HG03460 (cell line): ENCODE measurements around the gene CFTR.
"Not testable (repeated sequence)": the region's sequence is repeated elsewhere in the genome, so short reads cannot be mapped to it uniquely, and the experiment has no call there.

ENCODE experiments used
- ATAC-seq: cut with Tn5 transposase; IDR thresholded peaks from one replicate; pipeline ENCODE4 v1.9.1; 2021; ENCODE audit not compliant: unreplicated experiment

CFTR gene

DNA sequence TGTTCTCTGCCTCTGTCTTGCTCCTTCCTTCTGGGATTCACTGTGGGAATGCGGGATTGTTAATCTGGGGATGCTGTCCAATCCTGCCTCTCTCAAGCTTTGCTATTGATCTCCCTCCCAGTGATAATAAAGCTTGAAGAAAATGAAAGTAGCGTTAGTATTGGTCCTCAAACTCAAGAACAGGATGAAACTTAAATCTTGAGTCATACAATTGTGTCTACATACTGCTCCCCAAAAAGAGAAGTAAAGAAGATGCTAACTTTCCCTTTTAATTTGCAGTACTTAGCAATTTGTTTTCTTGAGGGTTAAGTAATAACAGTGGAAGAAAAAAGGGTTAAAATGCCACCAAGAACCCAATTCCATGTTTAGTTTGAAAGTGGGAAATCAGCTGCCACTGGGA lies 13.6 kb downstream of the CFTR start:
- no peak for ATAC-seq

DNA sequence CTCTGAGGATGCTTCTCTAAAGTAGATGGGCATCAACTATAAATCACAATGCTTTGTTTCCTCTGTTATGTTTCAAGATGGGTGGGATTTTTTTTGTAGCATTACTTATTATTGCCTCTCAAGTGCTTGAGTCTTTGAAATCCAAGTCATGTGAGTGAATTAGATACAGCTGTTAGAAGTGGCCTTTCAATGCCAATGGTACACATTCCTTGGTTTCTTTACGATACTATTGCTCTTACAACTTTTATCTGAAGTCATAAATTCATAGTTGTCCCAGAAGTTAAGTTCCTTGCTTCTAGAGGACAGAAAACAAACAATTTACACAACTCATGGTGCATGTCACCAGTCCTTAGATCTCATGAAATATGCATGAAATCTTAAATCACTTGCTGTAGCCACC lies 15.5 kb downstream of the CFTR start:
- ATAC-seq = no peak

DNA sequence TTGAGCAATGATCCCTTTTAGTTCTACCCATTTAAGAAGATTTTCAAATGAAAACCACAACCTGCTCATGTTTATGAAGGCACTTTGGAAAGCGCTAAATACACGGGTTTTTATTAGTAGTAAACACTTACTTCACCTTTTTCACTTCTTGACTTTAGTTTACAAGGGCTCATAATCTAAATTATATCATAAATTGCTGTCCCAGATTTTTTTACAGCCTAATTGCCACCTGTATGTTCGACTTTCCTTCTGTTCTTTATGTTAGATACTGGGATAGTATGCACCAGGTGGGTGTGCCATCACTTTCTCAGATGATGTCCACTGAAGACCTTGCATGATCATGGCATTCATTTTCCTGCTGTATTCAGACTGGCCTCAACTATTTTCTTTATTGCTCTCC lies 22.5 kb downstream of the CFTR start:
- no peak for ATAC-seq

DNA sequence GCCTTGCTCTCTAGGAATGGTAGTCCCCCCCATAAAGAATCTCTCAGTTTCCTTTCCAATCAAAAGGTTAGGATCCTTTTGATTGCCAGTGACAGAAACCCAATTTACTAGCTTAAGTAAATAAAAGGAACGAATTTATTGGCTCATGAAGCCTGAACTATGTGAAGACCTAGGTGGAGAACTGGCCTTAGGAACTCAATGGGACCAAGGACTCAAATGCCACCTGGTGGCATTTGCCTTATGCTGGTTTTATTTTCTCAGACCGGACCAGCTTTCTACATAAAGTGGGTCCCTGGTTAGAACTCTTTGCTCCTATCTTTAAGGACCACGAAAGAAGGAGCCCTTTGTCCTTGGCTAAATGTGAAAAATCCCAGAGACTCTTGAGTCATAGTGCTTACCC lies 25.4 kb downstream of the CFTR start:
- ATAC-seq = no peak

DNA sequence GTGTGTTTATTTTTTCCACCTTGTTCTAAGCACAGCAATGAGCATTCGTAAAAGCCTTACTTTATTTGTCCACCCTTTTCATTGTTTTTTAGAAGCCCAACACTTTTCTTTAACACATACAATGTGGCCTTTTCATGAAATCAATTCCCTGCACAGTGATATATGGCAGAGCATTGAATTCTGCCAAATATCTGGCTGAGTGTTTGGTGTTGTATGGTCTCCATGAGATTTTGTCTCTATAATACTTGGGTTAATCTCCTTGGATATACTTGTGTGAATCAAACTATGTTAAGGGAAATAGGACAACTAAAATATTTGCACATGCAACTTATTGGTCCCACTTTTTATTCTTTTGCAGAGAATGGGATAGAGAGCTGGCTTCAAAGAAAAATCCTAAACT lies 28.9 kb downstream of the CFTR start:
- no peak for ATAC-seq

DNA sequence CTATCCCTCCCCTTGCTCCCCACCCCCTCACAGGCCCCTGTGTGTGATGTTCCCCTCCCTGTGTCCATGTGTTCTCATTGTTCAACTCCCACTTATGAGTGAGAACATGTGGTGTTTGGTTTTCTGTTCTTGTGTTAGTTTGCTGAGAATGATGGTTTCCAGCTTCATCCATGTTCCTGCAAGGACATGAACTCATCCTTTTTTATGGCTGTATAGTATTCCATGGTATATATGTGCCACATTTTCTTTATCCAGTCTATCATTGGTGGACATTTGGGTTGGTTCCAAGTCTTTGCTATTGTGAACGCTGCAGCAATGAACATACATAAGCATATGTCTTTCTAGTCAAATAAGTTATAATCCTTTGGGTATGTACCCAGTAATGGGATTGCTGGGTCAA lies 37.4 kb downstream of the CFTR start:
- not testable (repeated sequence) for ATAC-seq

DNA sequence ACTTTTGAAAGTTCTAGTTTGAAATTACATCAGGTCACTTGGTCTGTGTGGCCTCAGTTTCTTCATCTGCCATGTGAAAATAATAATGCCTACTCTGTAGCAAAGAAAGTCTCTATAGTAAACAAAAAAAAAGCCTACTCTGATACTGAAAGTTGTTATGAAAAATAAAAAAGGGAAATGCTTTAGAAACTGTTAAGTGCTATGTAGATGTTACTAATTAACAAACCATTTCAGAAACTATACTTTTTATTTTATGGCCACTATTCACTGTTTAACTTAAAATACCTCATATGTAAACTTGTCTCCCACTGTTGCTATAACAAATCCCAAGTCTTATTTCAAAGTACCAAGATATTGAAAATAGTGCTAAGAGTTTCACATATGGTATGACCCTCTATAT lies 50.6 kb downstream of the CFTR start:
- ATAC-seq = no peak

DNA sequence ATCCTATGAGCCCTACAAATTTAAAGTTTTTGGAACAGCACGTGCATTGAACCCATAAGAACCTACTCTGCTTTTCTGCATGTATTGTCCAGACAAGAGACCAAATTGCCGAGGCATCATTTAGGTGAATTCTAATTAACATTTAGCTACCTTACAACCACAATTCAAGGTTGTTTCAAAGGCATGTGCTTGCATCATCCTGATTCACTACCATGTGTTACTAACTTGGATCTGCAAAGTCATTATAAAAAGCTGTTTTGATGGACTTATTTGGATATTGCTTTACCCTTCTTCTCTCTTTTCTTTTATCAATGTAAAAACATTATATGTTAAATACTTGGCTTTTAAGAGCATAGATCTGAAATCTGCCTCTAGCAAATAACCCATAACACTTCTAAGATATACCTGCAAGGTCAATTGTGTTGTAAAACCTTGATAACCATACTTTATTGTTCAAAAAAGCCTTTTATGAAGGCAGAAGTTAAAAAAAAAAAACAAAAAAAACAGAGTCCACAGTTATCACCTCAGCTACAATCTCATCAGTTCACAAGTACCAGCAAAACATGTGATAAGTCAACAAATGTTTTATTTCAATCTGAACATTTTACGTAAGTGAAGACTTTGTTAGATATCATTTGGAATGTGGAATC lies 51.9 kb downstream of the CFTR start:
- ATAC-seq = no peak

DNA sequence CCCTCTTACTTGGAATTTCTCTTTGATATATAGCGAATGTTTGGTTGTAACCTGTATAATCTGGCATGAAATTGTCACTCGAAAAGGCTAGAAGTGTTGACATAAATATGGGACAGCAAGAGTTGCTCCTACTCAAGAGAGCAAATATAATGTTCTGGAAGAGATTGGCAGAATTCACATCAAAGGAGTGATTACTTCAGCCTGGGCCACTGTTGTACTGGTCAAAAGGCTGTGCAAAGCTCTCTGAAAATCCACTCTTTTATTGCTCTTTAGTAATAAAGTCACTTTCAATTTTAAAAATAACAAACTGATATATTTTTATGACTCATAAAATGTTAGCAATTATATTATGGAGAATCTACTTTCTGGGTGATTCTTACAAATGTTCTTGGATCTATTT lies 58.2 kb downstream of the CFTR start:
- no peak for ATAC-seq

DNA sequence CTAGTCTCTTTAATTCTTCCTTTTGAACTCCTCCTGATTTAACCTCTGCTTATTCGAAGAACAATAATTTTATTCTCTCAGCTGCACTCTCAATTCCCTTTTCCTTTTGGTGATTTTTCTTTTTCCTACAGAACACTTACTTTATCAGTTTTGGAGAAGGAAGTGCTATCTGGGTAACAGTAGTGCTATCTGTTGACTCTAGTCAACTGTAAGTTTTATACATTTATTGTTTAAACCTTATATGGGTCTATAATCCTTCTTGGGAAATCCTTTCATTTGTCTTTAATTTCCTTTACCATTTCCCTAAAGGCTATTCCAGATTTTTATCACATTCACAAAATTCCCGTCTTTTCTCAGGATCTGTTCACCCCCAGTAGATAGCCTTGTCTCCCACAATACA lies 64.2 kb downstream of the CFTR start:
- ATAC-seq = no peak

DNA sequence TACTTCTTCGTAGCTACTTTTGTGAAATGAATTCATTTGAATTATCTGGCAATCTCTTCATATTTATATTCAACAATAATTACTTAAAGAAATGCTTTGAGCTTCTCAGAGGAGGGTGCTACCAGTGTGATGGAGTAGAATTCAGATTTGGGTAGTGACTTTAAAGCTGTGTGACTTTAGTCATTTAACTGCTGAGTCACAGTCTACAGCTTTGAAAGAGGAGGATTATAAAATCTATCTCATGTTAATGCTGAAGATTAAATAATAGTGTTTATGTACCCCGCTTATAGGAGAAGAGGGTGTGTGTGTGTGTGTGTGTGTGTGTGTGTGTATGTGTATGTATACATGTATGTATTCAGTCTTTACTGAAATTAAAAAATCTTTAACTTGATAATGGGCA lies 68.2 kb downstream of the CFTR start:
- no peak for ATAC-seq

DNA sequence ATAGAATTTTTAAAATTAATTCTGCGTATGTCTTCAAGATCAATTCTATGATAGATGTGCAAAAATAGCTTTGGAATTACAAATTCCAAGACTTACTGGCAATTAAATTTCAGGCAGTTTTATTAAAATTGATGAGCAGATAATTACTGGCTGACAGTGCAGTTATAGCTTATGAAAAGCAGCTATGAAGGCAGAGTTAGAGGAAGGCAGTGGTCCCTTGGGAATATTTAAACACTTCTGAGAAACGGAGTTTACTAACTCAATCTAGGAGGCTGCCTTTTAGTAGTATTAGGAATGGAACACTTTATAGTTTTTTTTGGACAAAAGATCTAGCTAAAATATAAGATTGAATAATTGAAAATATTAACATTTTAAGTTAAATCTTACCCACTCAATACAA lies 70.8 kb downstream of the CFTR start:
- ATAC-seq = no peak

DNA sequence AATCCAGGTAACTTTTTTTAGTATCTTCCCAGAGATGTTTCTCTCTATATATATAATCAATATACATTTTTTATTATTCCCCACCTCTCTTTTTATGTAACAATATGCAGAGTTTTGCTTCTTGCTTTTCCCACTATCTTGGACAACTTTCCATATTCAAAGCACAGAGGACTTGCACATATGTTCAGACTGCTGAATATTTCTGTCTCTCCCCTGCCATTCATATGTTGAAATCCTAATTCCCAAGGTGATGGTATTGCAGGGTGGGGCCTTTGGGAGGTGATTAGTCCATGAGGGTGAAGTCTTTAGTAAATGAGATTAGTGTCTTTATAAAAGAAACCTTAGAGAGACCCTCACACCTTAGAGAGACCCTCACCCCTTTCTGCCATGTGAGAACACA lies 72.8 kb downstream of the CFTR start:
- no peak for ATAC-seq

DNA sequence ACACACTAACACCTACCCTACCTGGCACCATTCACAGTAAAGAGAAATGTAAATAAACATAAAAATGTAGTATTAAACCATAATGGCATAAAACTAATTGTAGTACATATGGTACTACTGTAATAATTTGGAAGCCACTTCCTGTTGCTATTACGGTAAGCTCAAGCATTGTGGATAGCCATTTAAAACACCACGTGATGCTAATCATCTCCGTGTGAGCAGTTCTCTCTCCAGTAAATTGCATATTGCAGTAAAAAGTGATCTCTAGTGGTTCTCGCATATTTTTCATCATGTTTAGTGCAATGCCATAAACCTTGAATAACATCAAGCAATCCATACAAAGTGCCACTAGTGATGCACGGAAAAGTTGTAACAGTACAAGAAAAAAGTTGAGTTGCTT lies 75.4 kb downstream of the CFTR start:
- ATAC-seq = no peak

DNA sequence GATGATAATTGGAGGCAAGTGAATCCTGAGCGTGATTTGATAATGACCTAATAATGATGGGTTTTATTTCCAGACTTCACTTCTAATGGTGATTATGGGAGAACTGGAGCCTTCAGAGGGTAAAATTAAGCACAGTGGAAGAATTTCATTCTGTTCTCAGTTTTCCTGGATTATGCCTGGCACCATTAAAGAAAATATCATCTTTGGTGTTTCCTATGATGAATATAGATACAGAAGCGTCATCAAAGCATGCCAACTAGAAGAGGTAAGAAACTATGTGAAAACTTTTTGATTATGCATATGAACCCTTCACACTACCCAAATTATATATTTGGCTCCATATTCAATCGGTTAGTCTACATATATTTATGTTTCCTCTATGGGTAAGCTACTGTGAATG lies 79.6 kb downstream of the CFTR start:
- no peak for ATAC-seq

DNA sequence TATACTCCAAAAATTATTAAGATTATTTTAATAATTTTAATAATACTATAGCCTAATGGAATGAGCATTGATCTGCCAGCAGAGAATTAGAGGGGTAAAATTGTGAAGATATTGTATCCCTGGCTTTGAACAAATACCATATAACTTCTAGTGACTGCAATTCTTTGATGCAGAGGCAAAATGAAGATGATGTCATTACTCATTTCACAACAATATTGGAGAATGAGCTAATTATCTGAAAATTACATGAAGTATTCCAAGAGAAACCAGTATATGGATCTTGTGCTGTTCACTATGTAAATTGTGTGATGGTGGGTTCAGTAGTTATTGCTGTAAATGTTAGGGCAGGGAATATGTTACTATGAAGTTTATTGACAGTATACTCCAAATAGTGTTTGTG lies 80.2 kb downstream of the CFTR start:
- no peak for ATAC-seq

DNA sequence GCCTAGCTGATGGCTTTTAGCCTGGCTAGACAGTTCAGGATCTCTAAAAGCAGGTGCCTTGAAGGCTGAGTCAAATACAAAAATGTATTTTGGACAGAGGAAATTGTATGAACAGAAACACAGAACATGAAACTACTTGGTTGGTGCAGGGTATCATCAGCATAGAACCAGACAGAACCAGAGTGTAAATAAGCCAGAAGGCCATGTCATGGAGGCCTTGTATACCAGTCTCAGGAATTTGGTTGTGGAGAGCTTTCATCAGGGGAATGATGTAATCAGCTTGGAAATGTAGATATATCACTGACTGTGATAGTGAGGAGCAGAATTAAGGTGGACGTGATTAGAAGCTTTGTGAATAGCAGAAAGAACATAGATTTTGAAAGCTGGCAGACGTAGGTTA lies 82.9 kb downstream of the CFTR start:
- ATAC-seq = no peak

DNA sequence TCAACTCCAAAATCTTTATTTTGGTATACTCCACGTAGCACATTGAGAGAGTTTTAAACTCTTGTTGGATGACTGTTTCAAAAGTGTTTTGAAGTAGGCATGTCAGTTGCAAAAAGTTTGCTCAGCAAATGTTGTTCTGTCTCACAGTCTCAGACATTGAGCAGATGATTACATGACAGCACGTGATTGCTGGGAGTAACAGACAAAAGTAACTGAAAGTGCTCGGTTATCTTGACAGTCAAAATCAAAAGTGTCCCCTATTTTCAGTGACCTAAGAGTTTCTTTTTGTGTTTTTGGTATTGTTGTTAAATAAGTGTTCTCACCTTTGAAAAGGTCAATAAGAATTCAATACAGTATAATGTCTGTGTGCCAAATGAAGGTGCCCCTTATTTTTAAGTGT lies 84.3 kb downstream of the CFTR start:
- no peak for ATAC-seq

DNA sequence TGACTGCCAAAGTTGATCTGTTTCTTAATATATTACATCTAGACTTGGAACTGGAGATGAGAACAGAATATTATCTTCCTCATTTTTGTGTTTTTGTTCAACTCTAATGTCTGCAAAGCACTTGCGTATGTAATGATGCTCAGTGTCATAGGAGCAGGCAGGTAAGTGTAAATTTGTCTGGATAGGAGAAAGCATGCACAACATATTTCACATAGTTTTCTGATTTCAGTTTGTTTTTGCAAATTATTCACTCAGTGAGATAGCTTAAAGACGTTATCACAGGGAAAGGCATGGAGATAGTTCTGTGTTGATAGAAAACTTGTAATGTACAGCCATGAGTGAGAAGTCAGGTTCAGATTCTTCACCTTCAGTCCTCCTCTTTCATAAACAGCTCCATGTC lies 84.8 kb downstream of the CFTR start:
- no peak for ATAC-seq

DNA sequence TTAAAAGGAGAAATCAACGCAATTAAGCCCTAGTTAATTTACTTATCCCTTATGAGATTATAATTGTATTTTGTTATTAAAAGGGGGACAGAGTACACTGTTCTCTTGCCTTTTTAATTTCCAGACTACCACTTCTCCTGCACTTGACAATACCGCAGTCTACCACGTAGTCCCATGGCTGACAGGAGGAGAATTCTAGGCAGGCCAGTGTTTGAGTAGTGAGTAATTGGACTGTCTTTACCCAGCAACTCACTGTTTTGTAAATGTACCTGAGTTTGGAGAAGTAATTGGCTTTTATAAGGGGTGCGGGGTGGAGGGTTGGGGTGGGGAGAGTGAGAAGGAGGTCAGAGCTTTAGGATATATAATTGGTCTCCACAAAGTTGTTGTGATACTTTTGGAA lies 85.4 kb downstream of the CFTR start:
- ATAC-seq = no peak

DNA sequence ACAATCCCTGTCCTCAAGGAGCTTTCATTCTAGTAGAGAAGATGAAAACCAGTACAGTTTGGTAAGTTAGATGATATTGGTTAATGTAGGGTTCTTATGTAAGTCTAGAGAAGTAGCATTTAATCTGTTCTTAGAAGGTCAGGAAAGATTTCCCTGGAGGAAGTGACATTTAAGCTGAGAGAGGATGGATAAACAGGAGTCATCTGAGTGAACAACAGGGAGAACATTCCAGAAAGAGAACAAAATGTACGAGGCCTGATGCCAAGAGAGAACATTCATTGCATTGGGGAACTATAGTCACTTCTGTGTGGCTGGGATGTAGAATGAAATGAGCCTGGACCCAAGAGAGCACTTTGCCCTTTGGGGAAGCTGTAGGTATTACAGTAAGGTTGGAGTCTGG lies 88.0 kb downstream of the CFTR start:
- no peak for ATAC-seq

DNA sequence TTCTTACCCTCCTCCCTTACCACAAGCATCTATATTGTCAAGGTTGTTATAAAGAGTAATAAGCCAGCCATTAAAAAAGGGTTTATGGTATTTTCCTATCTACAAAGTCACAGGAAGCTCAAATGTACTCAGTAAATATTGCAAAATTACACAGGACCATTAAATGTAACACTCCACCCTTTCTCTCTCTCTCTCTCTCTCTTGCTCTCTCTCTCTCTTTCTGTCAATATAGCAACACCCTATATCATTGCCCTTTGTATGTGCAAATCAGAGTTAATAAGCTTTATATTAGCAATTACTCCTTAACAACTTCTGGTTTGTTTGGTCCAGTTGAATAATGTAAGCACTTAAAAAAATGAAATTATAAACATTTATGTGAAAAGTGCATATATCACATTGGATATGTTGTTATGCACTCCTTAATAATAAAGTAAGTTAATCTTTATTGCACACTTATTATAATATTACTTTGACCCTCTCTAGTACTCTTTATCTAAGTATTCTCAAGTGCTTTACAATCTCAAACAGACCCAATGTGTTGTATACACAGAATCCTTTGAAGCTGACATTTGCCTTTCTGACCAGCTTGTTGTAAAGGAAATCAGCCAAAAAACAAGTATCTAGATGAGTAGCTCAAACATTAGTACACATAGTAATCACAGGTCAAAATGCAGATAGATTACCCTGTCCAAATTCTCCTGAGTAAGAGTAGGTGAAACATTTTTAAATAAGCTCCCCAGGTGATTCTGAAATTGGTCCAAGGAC lies 93.2 kb downstream of the CFTR start:
- ATAC-seq = no peak

DNA sequence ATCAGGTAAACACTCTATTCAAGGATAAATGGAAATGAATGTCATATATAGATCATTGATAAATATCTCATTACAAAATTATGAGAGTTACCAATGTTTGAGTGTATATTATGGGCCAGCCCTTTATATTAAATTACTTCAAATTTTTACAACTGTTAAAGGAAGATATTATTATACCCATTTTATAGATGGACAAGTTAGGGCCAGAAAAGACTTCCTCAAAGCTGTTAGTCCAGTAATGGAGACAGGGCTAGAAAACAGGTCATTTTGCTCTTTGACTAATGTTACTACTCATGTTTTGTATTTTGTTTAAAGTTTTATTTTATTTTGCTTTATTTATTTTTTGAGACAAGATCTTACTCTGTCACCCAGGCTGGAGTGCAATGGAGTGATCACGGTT lies 101.6 kb downstream of the CFTR start:
- ATAC-seq = no peak
